Measurements from ENCODE around the gene SEC16B.

Gene SEC16B

GRCh38 chr1:177952691-177953090 lies 17.2 kb downstream of the SEC16B start:
- no peak overlapping the region for H3K27ac ChIP-seq

GRCh38 chr1:177952249-177952648 lies 17.6 kb downstream of the SEC16B start:
- no peak overlapping the region for H3K27ac ChIP-seq
- no peak for TF ChIP-seq ZFX (IDR thresholded peaks at IDR 0.05; ENCODE audit: borderline replicate concordance)
- TF ChIP-seq, protein P1, sequence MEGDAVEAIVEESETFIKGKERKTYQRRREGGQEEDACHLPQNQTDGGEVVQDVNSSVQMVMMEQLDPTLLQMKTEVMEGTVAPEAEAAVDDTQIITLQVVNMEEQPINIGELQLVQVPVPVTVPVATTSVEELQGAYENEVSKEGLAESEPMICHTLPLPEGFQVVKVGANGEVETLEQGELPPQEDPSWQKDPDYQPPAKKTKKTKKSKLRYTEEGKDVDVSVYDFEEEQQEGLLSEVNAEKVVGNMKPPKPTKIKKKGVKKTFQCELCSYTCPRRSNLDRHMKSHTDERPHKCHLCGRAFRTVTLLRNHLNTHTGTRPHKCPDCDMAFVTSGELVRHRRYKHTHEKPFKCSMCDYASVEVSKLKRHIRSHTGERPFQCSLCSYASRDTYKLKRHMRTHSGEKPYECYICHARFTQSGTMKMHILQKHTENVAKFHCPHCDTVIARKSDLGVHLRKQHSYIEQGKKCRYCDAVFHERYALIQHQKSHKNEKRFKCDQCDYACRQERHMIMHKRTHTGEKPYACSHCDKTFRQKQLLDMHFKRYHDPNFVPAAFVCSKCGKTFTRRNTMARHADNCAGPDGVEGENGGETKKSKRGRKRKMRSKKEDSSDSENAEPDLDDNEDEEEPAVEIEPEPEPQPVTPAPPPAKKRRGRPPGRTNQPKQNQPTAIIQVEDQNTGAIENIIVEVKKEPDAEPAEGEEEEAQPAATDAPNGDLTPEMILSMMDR (IDR thresholded peaks at IDR 0.05), result no peak

More at GRCh38 chr1:177952691-177953090, 17.2 kb downstream of the SEC16B start:
- TF ChIP-seq, protein P1 (IDR thresholded peaks at IDR 0.05), result no peak

DNA sequence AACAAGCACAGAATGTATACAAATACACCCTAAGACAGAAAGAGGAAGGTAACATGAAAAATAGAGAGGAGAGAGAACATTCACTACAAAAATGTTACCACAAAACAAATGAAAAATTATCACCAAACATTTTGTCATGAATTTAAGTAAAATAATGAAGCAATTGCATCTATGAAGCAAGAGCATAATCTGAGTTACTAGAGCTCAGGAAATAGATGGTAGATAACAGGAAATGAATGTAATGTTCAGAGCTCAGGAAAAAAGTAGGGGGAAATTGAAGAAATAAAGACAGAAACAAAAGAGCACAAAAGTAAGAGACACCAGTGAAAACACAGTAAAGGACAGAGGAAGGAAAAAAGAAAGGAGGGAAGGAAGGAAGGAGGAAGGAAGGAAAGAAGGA lies 19.4 kb downstream of the SEC16B start:
- no peak overlapping the region for H3K27ac ChIP-seq
- TF ChIP-seq, protein P1 (IDR thresholded peaks at IDR 0.05), result no peak
- TF ChIP-seq ZFX (IDR thresholded peaks at IDR 0.05; ENCODE audit: borderline replicate concordance), result no peak

DNA sequence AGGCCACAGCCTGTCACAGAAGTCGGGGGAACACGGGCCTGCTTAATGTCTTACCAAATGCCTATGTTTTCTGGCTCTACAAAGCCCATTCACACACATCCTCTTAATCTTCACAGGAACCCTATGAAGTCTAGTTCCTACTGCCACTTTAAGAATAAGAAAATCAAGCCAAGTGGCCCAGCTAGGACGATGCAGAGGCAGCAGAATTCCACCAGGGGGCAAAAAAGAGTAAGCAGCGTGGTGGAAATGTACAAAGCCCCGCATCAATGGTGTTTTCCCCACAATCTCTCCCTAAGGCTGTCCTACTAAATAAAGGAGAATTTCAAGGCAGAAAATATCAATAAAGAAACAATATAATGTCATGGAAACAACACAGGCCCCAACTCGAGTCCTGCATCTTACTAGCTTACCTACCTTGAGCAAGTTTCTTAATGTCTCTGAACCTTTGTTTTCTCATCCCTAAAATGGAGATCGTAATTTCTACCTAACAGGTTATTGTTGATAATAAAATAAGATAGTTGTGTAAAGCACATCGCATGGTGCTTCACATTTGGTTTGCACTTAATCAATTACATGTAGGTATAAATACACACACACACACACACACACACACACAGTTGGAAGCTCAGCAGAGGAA lies 21.4 kb downstream of the SEC16B start:
- TF ChIP-seq ZFX (IDR thresholded peaks at IDR 0.05; ENCODE audit: borderline replicate concordance), result no peak
- TF ChIP-seq, protein P1 (IDR thresholded peaks at IDR 0.05), result peak; percentile 99

GRCh38 chr1:177947623-177948022 lies 22.2 kb downstream of the SEC16B start:
- TF ChIP-seq, protein P1 (IDR thresholded peaks at IDR 0.05), result no peak
- no peak for TF ChIP-seq ZFX (IDR thresholded peaks at IDR 0.05; ENCODE audit: borderline replicate concordance)
- H3K27ac ChIP-seq, result no peak overlapping the region

More for the DNA sequence above, 21.4 kb downstream of the SEC16B start:
- no peak overlapping the region for H3K27ac ChIP-seq

DNA sequence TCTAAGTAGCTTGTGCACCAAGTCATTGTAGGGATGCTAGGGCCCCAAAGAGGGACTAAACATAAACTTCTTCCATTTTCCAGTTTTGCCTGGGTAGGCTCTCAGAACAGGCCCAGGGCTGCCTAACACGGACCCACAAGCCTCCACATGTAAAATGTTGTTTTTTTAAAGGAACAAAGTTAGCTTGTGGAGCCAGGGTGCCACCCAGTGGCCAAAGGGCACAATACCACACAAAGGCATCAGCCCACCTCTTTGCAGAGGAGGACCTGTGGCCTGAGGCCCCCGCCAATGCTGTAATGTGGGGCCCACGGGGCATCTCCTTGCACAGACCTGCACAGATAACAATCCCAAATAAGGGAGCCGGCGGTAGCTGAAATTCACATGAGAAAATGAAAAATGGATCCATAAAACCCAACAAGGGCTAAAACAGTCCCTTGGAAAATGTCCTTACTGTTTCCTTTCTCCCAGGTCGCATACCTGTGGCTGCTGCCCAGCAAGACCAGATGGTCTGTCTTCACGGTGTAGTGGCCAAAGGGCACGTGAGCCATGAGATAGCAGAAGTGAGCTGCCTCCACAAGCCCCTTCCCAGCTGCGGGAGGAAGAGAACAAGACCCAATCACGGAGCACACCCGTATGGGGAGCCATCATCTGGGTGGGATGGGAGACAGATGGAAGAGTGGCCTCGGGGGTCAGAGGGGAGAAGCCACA lies 23.8 kb downstream of the SEC16B start:
- TF ChIP-seq, protein P1 (IDR thresholded peaks at IDR 0.05), result peak; percentile 99
- TF ChIP-seq ZFX (IDR thresholded peaks at IDR 0.05; ENCODE audit: borderline replicate concordance), result no peak
- H3K27ac ChIP-seq, result no peak overlapping the region
